ENCODE results near the gene RFTN2.

GRCh38 chr2:197613509-197613987, 61.8 kb downstream of the RFTN2 start:
- TF ChIP-seq CTCF (IDR thresholded peaks at IDR 0.05) (no peak), EZH2phosphoT487 (IDR thresholded peaks at IDR 0.05) (no peak)
